ENCODE measurements around the gene SEL1L3. TPM values are rescaled to one million over a fixed set of nuclear protein-coding genes. Genes with fewer than 3 reads are reported as not detected.
"Not testable (repeated sequence)": the region's sequence is repeated elsewhere in the genome, so short reads cannot be mapped to it uniquely, and the experiment has no call there.

Gene SEL1L3
- polyA plus RNA-seq = 1 to 10 TPM in 1 of 2 donors, under 1 TPM in 1; 0.71 to 2.3 TPM

GRCh38 chr4:25862411-25863346 lies at the start of gene SEL1L3:
Gene SEL1L3 (minus strand): TSS chr4:25862988. CDS start chr4:25862836, 152 bp downstream.
- no peaks in the 10 kb centered on the region for H3K9me3 ChIP-seq (ENCODE audit: control insufficient read depth in 2 of 2, insufficient read depth in 1 of 2, low read depth in 1 of 2, low read length in 1 of 2)
- no peaks in the 10 kb centered on the region for H3K27me3 ChIP-seq (ENCODE audit: control insufficient read depth in 1 of 2, insufficient read depth in 2 of 2, low read length in 2 of 2)
- H3K36me3 ChIP-seq (ENCODE audit: control insufficient read depth in 2 of 2, insufficient read depth in 2 of 2, low read length in 1 of 2) = no peaks in the 10 kb centered on the region
- 0 to 1% methylated on average over 36 to 115 of the region's 115 CpGs for WGBS, 2 donors
- H3K4me3 ChIP-seq (ENCODE audit: low read depth in 1 of 2, low read length in 2 of 2) = peak within 1 kb of the TSS; percentile 40 to 53
- H3K27ac ChIP-seq (ENCODE audit: low read depth in 2 of 2, low read length in 1 of 2) = peak within 1 kb of the TSS; percentile 44 to 50
- peaks cover 0 to 3% of the 10 kb centered on the region in 2 donors for H3K4me1 ChIP-seq (ENCODE audit: control insufficient read depth in 2 of 2, insufficient read depth in 2 of 2, low read length in 1 of 2)

- Histone ChIP-seq H3K4me1 (ENCODE audit: control insufficient read depth in 2 of 2, insufficient read depth in 2 of 2, low read length in 1 of 2) (no peaks in the 10 kb centered on the region), H3K36me3 (ENCODE audit: control insufficient read depth in 2 of 2, insufficient read depth in 2 of 2, low read length in 1 of 2) (no peaks in the 10 kb centered on the region), H3K27ac (ENCODE audit: low read depth in 2 of 2, low read length in 1 of 2) (no peak overlapping the region), H3K4me3 (ENCODE audit: low read depth in 1 of 2, low read length in 2 of 2) (no peak overlapping the region), H3K27me3 (ENCODE audit: control insufficient read depth in 1 of 2, insufficient read depth in 2 of 2, low read length in 2 of 2) (no peaks in the 10 kb centered on the region), H3K9me3 (ENCODE audit: control insufficient read depth in 2 of 2, insufficient read depth in 1 of 2, low read depth in 1 of 2, low read length in 1 of 2) (no peaks in the 10 kb centered on the region)
- WGBS, 2 donors = 72 to 77% methylated on average over 6 of the region's 6 CpGs
Measured at GRCh38 chr4:25911356-25911755, 48.6 kb upstream of the SEL1L3 start.

- Histone ChIP-seq H3K4me3 (ENCODE audit: low read depth in 1 of 2, low read length in 2 of 2) (no peak overlapping the region), H3K4me1 (ENCODE audit: control insufficient read depth in 2 of 2, insufficient read depth in 2 of 2, low read length in 1 of 2) (no peaks in the 10 kb centered on the region), H3K36me3 (ENCODE audit: control insufficient read depth in 2 of 2, insufficient read depth in 2 of 2, low read length in 1 of 2) (no peaks in the 10 kb centered on the region), H3K27me3 (ENCODE audit: control insufficient read depth in 1 of 2, insufficient read depth in 2 of 2, low read length in 2 of 2) (no peaks in the 10 kb centered on the region), H3K27ac (ENCODE audit: low read depth in 2 of 2, low read length in 1 of 2) (no peak overlapping the region), H3K9me3 (ENCODE audit: control insufficient read depth in 2 of 2, insufficient read depth in 1 of 2, low read depth in 1 of 2, low read length in 1 of 2) (no peaks in the 10 kb centered on the region)
- 39 to 45% methylated on average over 5 of the region's 5 CpGs for WGBS, 2 donors
Measured at GRCh38 chr4:25908491-25908901, 45.7 kb upstream of the SEL1L3 start.

GRCh38 chr4:25906113-25906512 lies 43.3 kb upstream of the SEL1L3 start:
- H3K27me3 ChIP-seq (ENCODE audit: control insufficient read depth in 1 of 2, insufficient read depth in 2 of 2, low read length in 2 of 2); H3K9me3 ChIP-seq (ENCODE audit: control insufficient read depth in 2 of 2, insufficient read depth in 1 of 2, low read depth in 1 of 2, low read length in 1 of 2); H3K4me3 ChIP-seq (ENCODE audit: low read depth in 1 of 2, low read length in 2 of 2); H3K27ac ChIP-seq (ENCODE audit: low read depth in 2 of 2, low read length in 1 of 2); H3K4me1 ChIP-seq (ENCODE audit: control insufficient read depth in 2 of 2, insufficient read depth in 2 of 2, low read length in 1 of 2); H3K36me3 ChIP-seq (ENCODE audit: control insufficient read depth in 2 of 2, insufficient read depth in 2 of 2, low read length in 1 of 2): not testable (repeated sequence)
- WGBS, 2 donors = 95 to 96% methylated on average over 11 of the region's 11 CpGs

GRCh38 chr4:25905371-25905770 lies 42.6 kb upstream of the SEL1L3 start:
- WGBS, 2 donors = 93 to 94% methylated on average over 4 of the region's 4 CpGs

GRCh38 chr4:25904748-25905082 lies 41.9 kb upstream of the SEL1L3 start:
- Histone ChIP-seq H3K27me3 (ENCODE audit: control insufficient read depth in 1 of 2, insufficient read depth in 2 of 2, low read length in 2 of 2) (no peaks in the 10 kb centered on the region), H3K27ac (ENCODE audit: low read depth in 2 of 2, low read length in 1 of 2) (no peak overlapping the region), H3K4me3 (ENCODE audit: low read depth in 1 of 2, low read length in 2 of 2) (no peak overlapping the region), H3K36me3 (ENCODE audit: control insufficient read depth in 2 of 2, insufficient read depth in 2 of 2, low read length in 1 of 2) (no peaks in the 10 kb centered on the region), H3K9me3 (ENCODE audit: control insufficient read depth in 2 of 2, insufficient read depth in 1 of 2, low read depth in 1 of 2, low read length in 1 of 2) (no peaks in the 10 kb centered on the region), H3K4me1 (ENCODE audit: control insufficient read depth in 2 of 2, insufficient read depth in 2 of 2, low read length in 1 of 2) (no peaks in the 10 kb centered on the region)
- WGBS, 2 donors = 96 to 97% methylated on average over 3 of the region's 3 CpGs

More at GRCh38 chr4:25905371-25905770, 42.6 kb upstream of the SEL1L3 start:
- H3K9me3 ChIP-seq (ENCODE audit: control insufficient read depth in 2 of 2, insufficient read depth in 1 of 2, low read depth in 1 of 2, low read length in 1 of 2) = no peaks in the 10 kb centered on the region
- H3K4me3 ChIP-seq (ENCODE audit: low read depth in 1 of 2, low read length in 2 of 2) = no peak overlapping the region
- no peak overlapping the region for H3K27ac ChIP-seq (ENCODE audit: low read depth in 2 of 2, low read length in 1 of 2)
- no peaks in the 10 kb centered on the region for H3K36me3 ChIP-seq (ENCODE audit: control insufficient read depth in 2 of 2, insufficient read depth in 2 of 2, low read length in 1 of 2)
- H3K4me1 ChIP-seq (ENCODE audit: control insufficient read depth in 2 of 2, insufficient read depth in 2 of 2, low read length in 1 of 2) = no peaks in the 10 kb centered on the region
- no peaks in the 10 kb centered on the region for H3K27me3 ChIP-seq (ENCODE audit: control insufficient read depth in 1 of 2, insufficient read depth in 2 of 2, low read length in 2 of 2)

- 72 to 80% methylated on average over 8 of the region's 8 CpGs for WGBS, 2 donors
- Histone ChIP-seq H3K36me3 (ENCODE audit: control insufficient read depth in 2 of 2, insufficient read depth in 2 of 2, low read length in 1 of 2) (no peaks in the 10 kb centered on the region), H3K9me3 (ENCODE audit: control insufficient read depth in 2 of 2, insufficient read depth in 1 of 2, low read depth in 1 of 2, low read length in 1 of 2) (no peaks in the 10 kb centered on the region), H3K4me1 (ENCODE audit: control insufficient read depth in 2 of 2, insufficient read depth in 2 of 2, low read length in 1 of 2) (no peaks in the 10 kb centered on the region), H3K27ac (ENCODE audit: low read depth in 2 of 2, low read length in 1 of 2) (no peak overlapping the region), H3K4me3 (ENCODE audit: low read depth in 1 of 2, low read length in 2 of 2) (no peak overlapping the region), H3K27me3 (ENCODE audit: control insufficient read depth in 1 of 2, insufficient read depth in 2 of 2, low read length in 2 of 2) (no peaks in the 10 kb centered on the region)
Measured at GRCh38 chr4:25903900-25904747, 41.3 kb upstream of the SEL1L3 start.

GRCh38 chr4:25901030-25901430 lies 38.2 kb upstream of the SEL1L3 start:
- 87 to 91% methylated on average over 10 of the region's 10 CpGs for WGBS, 2 donors
- Histone ChIP-seq H3K36me3 (ENCODE audit: control insufficient read depth in 2 of 2, insufficient read depth in 2 of 2, low read length in 1 of 2) (no peaks in the 10 kb centered on the region), H3K27me3 (ENCODE audit: control insufficient read depth in 1 of 2, insufficient read depth in 2 of 2, low read length in 2 of 2) (no peaks in the 10 kb centered on the region), H3K4me1 (ENCODE audit: control insufficient read depth in 2 of 2, insufficient read depth in 2 of 2, low read length in 1 of 2) (no peaks in the 10 kb centered on the region), H3K4me3 (ENCODE audit: low read depth in 1 of 2, low read length in 2 of 2) (no peak overlapping the region), H3K27ac (ENCODE audit: low read depth in 2 of 2, low read length in 1 of 2) (no peak overlapping the region), H3K9me3 (ENCODE audit: control insufficient read depth in 2 of 2, insufficient read depth in 1 of 2, low read depth in 1 of 2, low read length in 1 of 2) (no peaks in the 10 kb centered on the region)

GRCh38 chr4:25900310-25900709 lies 37.5 kb upstream of the SEL1L3 start:
- no peaks in the 10 kb centered on the region for H3K36me3 ChIP-seq (ENCODE audit: control insufficient read depth in 2 of 2, insufficient read depth in 2 of 2, low read length in 1 of 2)
- 80 to 100% methylated on average over 1 of the region's 1 CpG for WGBS, 2 donors
- H3K4me1 ChIP-seq (ENCODE audit: control insufficient read depth in 2 of 2, insufficient read depth in 2 of 2, low read length in 1 of 2) = no peaks in the 10 kb centered on the region

More at GRCh38 chr4:25900310-25900709, 37.5 kb upstream of the SEL1L3 start:
- Histone ChIP-seq H3K4me3 (ENCODE audit: low read depth in 1 of 2, low read length in 2 of 2) (no peak overlapping the region), H3K27me3 (ENCODE audit: control insufficient read depth in 1 of 2, insufficient read depth in 2 of 2, low read length in 2 of 2) (no peaks in the 10 kb centered on the region), H3K27ac (ENCODE audit: low read depth in 2 of 2, low read length in 1 of 2) (no peak overlapping the region), H3K9me3 (ENCODE audit: control insufficient read depth in 2 of 2, insufficient read depth in 1 of 2, low read depth in 1 of 2, low read length in 1 of 2) (no peaks in the 10 kb centered on the region)

All from esophagus (tissue), 2 donors.